ENCODE data around the gene ERBB4.

The ERBB4 gene

DNA sequence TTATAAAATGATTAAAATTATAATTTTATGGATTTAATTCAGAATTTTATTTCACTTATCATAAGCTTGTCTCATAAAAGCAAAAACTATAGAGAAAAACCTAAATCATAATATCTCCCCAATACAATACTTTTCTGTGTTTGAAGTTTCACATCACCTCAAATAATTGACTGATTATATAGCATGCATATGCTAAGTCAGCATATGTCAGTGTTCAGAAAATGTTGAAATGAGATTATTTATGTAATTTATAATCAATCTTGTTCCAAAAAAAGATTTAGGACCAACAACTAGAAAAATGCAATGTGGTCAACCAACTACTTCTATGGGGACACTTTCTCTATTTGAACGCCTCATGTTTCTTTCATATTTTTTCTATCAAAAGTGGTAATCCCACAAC lies 1079.6 kb downstream of the ERBB4 start:
- DNase-seq (ENCODE audit: low spot score), result no peak

DNA sequence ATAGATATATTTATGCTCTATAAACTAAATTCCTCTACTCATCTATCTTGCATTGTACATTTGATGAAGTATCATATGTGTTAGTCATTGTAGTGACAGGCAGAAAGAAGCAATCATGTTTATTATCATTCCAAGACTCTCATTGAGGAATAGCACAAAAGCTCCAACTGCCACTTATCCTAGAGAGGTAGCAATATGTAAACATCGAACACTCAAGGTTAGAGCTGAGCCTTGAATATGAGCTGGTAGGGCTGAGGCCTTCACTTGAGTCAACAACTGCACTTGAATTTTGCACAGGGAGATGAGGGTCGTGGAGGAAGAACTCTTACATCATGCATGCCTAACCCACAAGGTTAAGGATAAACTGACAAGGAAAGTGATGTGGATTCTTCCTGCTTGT lies 1081.3 kb downstream of the ERBB4 start:
- DNase-seq (ENCODE audit: low spot score), result no peak

DNA sequence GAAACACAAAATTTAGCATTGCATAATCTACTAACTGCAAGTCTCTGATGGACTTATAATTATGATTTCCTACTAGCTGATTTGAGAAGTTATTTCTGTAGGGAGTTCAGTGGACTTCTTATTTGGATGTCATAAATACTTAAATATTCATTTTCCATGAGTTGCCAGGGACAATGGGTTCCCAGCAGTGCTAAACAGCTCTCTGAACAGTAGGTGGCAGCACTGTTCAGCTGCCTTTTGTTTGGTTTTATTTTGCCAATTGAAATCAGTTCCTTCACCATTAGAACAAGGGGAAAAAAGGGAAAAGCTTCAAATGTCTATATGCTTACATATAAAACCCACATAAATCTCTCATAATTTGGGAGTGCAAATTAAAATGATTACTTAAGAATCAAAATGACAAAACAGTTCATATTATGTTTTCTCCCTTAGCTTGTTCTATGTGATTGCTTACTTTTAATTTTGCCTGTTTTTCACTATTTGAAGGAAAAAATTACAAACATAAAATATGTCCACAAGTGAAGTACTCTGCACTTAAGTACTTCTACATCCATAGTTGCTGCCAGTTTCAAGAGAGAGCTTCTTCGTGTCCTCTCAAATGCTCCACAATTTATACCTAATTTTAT lies 1083.3 kb downstream of the ERBB4 start:
- DNase-seq (ENCODE audit: low spot score), result peak; percentile 20

DNA sequence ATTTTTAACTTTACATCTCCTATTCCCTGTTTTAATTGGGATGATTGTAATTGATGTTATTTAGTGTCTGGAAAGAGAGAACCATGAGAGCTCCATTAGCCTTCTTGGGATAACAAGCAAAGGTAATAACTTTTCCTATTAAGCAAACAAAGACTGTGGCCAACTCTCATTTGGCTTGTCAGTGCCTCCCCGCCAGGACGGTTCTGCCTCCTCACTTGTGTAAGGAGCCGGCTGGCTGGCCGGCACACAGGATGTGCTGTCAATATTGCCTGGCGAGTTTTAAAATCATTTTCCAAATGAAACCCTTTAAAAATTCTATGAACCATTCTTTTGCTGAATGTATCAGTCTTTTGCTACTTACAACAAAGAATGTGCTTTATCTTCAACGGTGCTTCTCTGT lies 1083.9 kb downstream of the ERBB4 start:
- no peak for DNase-seq (ENCODE audit: low spot score)

DNA sequence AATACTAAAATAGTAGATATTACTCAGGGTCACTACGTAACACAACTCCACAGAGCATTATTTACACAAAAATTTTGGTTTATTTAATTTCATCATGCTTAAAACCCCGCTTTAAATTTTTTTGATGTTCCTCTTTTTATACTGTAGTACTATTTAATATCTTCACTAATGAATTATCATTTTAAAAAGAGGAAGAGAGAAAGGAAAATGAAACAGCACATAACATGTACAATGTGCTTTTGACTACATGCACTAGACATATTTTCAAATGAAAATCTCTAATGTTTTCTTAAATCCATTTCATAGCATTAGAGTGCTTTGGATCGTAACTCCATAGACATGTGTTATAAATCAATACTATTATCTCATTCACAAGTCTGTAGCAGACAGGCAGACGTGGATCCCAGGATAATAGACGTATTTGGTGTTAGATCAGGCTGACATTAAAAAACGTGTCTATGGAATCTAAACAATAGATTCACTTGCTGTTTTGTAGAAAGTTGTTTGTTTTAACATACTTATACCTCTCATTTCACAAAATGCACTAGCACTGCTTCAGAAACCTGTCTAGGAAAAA lies 1085.2 kb downstream of the ERBB4 start:
- DNase-seq (ENCODE audit: low spot score), result no peak

DNA sequence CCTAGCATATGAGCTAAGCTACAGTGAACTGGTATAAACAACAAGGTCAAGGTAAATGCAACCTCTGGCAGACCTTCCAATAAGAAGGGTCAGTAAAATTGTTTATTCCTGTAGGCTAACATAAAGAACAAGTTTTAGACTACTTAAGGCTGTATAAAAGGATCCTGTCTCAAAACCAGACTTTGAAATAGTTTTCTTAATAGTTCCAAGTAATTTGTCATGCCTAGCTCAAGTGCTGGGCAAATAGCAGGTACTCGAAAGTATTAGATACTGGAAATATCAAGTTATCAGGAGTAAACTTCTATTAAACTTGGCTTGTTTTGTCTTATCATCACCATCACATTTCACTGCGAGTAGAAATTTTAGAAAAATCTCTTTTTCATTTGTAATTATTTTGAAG lies 1087.0 kb downstream of the ERBB4 start:
- no peak for DNase-seq (ENCODE audit: low spot score)

DNA sequence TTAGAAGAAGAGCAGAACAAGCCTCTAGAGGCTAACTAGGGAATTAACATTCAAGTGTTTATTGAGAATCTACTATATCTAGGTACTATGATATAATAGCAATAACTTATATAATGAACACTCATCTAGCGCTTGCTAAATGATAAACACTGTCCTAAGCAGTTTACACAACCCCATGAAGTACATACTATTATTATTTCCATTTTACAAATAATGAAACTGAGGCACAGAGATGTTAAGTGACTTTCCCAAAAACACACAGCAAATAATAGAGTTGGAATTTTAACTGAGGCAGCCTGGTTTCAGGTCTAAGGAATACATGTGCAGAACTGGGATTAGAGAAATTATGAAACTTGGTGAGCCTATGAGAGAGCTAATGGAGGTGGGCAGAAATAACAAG lies 1088.8 kb downstream of the ERBB4 start:
- no peak for DNase-seq (ENCODE audit: low spot score)

DNA sequence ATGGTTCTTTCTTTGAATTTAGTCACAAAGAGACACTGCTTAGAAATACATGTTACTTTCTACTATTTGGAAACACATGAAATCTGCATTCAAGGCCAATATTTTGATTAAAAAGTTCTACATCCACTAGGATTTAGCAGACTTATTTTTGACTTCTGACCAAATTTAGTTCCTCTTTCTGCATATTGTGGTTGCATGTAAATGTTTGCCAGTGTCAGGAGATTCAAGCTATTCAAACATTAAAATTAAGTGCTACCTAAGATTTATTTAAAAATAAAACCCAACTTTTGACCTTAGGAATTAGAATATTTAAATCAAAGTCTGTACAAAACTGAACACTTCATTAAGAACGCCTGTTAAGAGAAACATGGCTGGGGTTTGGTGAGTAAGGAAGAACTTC lies 1091.1 kb downstream of the ERBB4 start:
- no peak for DNase-seq (ENCODE audit: low spot score)

DNA sequence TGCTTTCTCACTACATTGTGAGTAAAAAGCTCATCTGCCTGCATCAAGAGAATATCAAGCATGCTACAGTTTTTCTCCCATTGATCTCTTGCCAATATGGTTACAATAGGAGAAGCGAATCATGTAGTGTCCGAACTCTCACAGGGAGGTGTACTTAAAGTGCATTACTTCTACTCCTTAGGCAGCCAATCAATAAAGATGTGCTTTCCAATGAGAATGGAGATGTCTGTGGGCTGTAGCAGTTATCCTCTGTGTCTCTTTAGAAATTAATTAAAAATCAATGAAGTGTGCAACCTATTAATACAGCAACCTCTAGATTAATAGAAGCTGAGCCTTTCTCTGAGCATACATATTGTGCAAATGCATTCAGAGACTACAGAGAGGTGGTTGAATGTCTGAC lies 1098.5 kb downstream of the ERBB4 start:
- DNase-seq (ENCODE audit: low spot score), result no peak

DNA sequence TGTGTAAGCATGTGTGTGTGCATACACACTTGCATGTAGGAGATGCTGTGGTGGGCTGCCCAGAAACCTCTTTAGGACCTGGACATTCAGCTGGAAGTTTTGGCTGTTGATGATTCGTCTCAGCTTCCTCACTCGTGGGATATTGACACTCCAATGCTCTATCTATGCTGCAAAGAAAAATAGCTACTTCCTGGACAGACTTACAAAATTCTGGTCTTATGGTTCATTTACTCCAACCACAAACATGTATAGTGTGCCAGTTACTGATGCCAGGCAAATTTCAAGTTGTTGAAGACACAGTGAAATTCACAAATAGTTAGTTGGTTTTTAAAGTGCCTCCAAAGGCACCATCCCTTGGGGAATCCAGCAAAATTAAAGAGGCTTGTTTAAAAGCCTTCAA lies 1099.6 kb downstream of the ERBB4 start:
- no peak for DNase-seq (ENCODE audit: low spot score)

DNA sequence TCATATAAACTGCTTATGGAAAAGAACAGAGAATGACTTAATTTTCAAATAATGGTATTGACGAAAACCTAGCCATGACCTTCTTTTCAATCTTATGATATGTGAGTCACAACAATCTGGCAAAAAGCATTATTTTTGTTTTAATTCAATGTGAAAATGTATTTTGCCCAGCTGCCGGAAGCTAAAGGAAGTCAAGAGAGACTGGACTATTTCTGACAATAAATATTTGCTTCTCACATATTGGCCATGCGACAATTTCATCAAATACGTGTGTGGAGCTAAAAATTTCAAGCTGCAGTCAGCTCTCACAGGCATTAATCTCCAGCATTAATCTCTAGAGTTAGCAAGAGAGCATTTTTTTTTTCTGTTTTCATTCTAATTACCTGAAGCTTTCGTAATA lies 1101.2 kb downstream of the ERBB4 start:
- no peak for DNase-seq (ENCODE audit: low spot score)

DNA sequence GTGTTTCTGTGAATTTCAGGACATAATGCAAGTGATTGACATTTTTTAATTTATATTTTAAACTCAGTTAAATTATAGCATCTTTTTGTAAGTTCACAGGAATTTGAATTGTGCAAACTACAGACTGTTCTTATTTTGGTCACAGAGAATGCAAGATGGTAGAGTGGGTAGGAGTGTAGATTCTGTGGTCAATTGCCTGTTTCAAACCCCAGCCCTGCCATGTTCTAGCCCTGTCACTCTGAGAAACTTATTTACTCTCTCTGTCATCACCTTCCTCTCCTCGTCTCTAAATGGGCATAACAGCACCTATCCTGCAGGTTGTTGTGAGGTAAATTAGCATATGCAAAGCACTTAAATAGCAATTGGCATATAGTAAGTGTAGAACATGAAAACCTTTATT lies 1102.4 kb downstream of the ERBB4 start:
- DNase-seq (ENCODE audit: low spot score), result no peak

DNA sequence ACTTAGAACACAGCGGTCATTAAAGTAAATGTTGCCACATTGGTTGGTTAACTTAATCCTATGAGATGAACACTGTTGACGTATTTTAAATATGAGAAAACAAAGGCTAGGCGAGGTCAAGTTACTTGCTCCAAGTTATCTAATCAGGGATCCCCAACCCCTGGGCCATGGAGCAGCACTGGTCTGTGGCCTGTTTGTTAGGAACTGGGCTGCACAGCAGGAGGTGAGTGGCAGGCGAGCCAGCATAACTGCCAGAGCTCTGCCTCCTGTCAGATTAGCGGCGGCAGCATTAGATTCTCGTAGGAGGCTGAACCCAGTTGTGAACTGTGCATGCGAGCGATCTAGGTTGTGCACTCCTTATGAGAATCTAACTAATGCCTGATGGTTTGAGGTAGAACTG lies 1103.3 kb downstream of the ERBB4 start:
- no peak for DNase-seq (ENCODE audit: low spot score)

DNA sequence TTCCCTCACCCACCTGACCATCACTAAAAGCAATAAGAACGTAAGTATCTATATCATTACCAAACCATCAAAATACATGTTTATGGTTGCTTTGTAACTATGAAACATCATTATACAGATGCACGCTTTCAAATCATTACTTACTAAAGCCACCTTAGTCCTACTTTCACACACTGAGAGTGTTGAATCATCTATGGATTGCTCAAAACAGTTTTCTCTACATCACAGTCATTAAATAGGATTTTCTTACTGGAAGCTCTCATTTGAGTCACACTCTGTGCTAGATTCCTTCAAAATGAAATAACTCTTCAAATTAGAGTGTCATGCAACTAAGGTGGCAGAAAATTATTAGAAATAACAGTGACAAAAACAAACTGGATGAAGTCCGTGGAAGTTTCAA lies 1103.8 kb downstream of the ERBB4 start:
- DNase-seq (ENCODE audit: low spot score), result no peak

DNA sequence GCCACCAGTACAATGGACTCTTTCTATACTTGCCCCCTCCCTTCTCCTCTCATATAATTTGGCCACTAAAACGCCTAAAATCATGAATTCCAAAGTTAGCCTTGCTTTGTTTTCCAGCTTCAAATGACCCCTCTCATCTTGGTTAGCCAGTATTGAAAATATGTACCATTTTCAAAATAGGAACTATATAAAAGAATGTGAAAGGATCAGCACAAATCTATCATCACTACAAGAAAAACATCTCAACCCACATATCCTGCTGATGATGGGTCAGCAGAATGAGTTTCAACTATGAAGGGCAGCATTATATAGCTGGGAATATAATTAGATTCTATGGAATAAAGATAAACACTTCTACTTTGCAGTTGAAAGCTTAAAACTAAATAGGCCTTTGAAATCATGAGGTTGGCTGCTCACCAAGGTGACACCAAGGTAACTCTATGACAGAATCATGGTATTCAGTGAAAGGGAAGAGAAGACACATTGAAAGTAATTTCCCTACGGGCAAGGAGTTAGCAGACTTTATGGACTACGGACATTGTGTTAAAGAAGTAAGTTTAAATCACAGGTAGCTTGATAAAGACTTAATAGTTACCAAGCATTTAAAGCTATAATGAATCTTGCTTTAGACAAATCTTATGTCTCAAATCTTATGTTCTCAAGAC lies 1109.2 kb downstream of the ERBB4 start:
- DNase-seq (ENCODE audit: low spot score), result no peak

DNA sequence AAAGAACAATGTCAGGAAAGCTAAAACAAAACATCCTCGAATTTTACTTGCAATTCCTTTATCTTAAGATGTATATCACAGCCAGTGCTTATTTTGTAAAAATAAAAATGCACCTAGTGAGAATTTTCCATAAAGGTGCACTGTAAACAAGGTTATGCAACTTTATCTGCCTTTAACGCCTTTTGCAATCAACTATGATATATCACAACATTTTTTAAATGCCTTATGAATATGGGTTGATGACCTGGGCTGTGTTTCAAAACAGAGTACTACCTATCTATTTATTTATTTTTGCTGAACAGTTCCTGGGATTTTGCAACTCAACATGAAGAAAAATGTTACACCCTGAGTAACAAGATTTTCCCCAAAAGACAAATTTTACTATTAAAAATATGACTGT lies 1112.4 kb downstream of the ERBB4 start:
- DNase-seq (ENCODE audit: low spot score), result no peak

DNA sequence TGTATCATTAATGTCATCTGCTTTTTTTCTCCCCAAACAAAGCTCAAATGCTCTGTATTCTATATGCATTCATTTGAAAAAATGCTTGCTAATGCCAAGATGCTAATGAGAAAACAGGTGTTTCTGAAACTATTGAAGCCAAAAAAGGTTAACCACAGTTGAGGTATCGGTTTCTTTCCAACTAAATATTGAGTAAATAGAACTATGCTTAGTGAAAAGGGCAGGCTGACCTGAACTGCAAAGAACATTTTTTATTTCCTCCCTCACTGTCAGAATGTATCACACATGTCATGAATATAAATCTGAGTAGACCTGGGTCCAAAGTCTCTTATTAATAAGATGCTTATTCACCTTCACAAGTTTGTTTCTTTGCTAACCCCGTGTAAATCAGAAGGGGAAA lies 1115.6 kb downstream of the ERBB4 start:
- DNase-seq (ENCODE audit: low spot score), result no peak

DNA sequence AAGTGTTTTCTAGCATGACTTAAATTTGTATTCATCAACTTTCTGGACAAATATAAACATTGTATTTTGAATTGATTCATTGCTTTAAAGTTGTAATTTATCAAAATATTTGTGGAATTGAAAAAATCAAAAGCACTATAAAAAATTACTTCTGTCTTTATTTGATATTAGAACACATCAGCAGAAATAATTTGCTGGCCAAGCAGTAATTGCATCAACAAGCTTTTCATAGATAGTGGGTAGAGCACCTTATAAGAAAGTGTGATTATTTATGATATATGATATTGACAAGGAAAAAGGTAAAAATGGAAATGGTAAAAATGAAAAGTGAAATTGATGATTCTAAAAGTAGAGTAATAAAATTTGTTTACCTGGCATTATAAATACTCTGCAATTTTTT lies 1121.1 kb downstream of the ERBB4 start:
- DNase-seq (ENCODE audit: low spot score), result no peak

DNA sequence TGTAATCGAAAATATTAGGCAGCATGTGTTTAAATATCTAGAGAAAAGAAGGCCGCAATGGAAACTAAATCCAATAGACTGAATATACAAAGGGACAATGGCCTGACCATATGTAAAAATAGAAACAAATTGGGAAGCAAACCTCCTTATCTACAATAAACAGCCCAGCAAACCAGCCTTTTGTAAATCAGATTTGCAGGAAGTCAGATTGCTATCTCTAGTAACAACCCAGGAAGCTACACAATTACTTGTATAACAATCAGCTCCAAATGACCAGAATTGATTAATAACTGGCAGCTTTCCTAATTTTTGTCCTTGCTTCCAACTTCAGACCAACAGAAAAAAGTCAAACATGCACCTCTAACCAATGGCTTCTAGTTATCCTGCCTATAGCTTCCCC lies 1122.2 kb downstream of the ERBB4 start:
- no peak for DNase-seq (ENCODE audit: low spot score)

DNA sequence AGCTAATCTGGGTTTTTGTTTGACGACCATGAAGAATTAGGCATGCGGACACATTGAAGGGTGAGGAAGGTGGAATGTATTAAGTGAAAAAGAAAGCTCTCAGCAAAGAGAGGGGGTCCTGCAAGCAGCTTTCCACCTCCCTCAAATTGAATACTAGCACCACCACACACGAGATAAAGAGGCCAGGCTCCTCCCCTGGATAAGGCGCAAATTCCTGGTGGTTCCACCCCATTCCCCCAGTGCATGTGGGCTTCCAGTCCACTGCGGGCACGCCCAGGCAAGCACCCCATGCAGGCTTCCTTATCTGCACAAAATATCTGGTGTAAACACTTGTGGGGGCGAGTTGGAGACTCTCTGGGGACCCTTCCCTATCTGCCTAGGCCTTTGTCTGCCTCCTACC lies 1124.9 kb downstream of the ERBB4 start:
- no peak for DNase-seq (ENCODE audit: low spot score)

DNA sequence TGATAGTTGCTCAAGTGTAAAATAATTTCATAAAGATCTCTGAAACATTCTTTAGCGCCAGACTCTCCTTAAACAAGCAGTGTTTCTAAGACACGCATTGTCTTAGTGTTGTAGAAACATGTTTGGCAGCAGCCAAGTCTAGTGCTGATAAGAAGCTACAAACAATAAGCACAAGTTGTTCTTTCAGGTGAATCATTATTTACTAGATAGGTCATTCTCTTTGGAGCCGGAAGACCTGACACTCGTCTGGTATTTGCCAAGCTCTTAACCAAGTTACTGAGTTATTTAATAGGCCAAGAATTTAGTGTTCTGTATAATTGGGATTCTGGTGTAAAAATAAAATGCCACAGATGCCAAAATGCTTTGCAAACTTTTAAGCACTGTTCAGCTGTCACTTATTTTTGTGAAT lies 1130.1 kb downstream of the ERBB4 start:
- DNase-seq (ENCODE audit: low spot score), result no peak

DNA sequence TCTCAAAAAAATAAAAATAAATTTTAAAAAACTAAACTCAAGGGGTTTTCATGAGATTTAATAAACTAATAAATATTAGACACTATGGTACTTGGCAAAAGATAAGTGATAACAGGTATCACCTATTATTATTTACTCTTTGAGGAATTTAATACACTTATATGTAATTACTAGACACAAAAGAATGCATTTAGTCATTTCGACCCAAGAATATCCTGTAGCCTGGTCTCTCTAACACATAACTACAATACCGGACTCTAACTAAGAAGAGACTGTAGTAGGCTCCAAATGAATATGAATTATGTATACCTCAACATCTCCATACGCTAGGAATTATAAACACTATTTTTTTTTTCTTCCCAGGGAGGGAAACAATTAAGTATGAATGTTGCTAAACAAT lies 1131.5 kb downstream of the ERBB4 start:
- no peak for DNase-seq (ENCODE audit: low spot score)

DNA sequence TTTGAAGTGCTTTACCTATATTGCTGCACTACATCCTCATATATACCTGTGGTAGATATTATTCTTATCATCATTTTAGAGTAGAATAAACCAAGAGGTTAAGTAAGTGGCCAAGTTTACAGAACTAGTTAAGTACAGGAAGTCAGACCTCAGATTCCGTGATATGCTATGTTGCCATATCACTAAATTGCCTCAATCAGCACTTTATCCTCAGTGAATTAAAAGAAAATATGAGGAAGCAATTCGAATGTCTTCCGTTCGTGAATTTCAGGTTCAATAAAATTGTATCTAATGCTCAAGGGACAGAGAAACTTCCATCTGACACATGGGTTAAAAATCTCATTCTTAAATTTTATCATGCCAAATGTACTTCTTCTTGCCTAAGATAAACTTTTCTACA lies 1133.6 kb downstream of the ERBB4 start:
- no peak for DNase-seq (ENCODE audit: low spot score)

DNA sequence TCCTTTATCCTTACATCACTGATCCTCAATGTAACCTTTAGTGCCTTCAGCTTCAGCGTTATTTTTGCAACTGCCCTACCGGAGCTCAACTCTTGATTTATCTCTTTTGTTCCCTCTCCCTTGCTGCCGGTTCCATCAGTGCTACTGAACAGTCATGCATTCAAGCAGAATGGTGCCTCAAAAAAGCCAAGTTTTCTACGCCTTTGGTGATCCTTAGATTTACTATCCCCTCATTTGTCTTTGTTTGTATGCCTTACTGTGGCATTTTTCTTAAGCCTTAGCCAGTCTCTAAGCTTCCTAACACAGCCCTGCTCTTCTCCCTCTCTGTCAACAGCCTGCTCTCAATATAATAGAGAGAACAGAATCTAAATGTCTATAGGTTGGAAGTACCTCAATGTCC lies 1134.5 kb downstream of the ERBB4 start:
- DNase-seq (ENCODE audit: low spot score), result no peak

Data from hematopoietic multipotent progenitor cell treated with erythropoietin and hydrocortisone succinate and interleukin-3 and kit ligand, for 17 days (in vitro differentiated cells).